Panc1 (cell line): Measurements from ENCODE around the gene FAM131A. TPM values are rescaled to one million over a fixed set of nuclear protein-coding genes. Genes with fewer than 3 reads are reported as not detected.
A peak's percentile ranks its signal among the peaks of the same experiment; 100 is the strongest.

Experiments
- ATAC-seq: fragments of 200-7000 bp; cut with Tn5 transposase; 2 replicates; pipeline ENCODE4 v1.9.1; 2020; ENCODE audit warnings: mild to moderate bottlenecking, moderate library complexity
- BruUV-seq: library from RNA; stranded (reverse); fragments of 400-500 nt; replicated peaks from 2 replicates; lab custom pipeline; 2021; lab: Mats Ljungman, UMichigan
- CTCF ChIA-PET: fragments of 300-600 bp; sonication (Branson Sonifier 250); formaldehyde crosslinking; loops from one replicate; lab custom pipeline; 2022; ENCODE audit warnings: antibody characterized with exemption; lab: Charles Lee
- POLR2A ChIA-PET: fragments of 300-600 bp; sonication (Branson Sonifier 250); formaldehyde crosslinking; loops from one replicate; lab custom pipeline; 2022; ENCODE audit warnings: antibody characterized with exemption; lab: Charles Lee
- DNase-seq: peaks from one replicate; pipeline ENCODE4 v3.0.0-alpha.2; 2010; ENCODE audit warnings: low read depth, low spot score
- H3K27ac ChIP-seq: 2 replicates; pipeline ENCODE4 v1.5.1; 2011; ENCODE audit warnings: mild to moderate bottlenecking, low read length, inconsistent platforms
- H3K27me3 ChIP-seq: fragments of 200-500 bp; sonication (Bioruptor generic); 2 replicates; pipeline ENCODE4 v1.6.0; 2014; ENCODE audit warnings: low read length, inconsistent platforms; ENCODE audit not compliant: control insufficient read depth, insufficient read depth
- H3K36me3 ChIP-seq: fragments of 200-500 bp; sonication (Bioruptor generic); 2 replicates; pipeline ENCODE4 v1.5.1; 2014; ENCODE audit warnings: inconsistent platforms, mild to moderate bottlenecking, low read length, moderate library complexity; ENCODE audit not compliant: control insufficient read depth, insufficient read depth
- H3K4me1 ChIP-seq: 2 replicates; pipeline ENCODE4 v1.5.1; 2011; ENCODE audit warnings: inconsistent platforms, mild to moderate bottlenecking, low read length, moderate library complexity; ENCODE audit not compliant: control insufficient read depth, insufficient read depth
- H3K4me3 ChIP-seq, 2 experiments: 2 replicates each; pipeline ENCODE4 v1.5.1; 2011 to 2012; ENCODE audit warnings: low read depth in 2 of 2, low read length in 2 of 2, mild to moderate bottlenecking in 2 of 2, inconsistent platforms in 1 of 2, moderate library complexity in 1 of 2
- H3K9me3 ChIP-seq: fragments of 200-500 bp; sonication (Bioruptor generic); 2 replicates; pipeline ENCODE4 v1.5.1; 2014; ENCODE audit warnings: low read depth, mild to moderate bottlenecking, inconsistent platforms, low read length, moderate library complexity; ENCODE audit not compliant: control insufficient read depth, insufficient read depth
- CTCF ChIP-seq: fragments of 450-650 bp; IDR thresholded peaks from 2 replicates; pipeline ENCODE4 v1.5.1; 2017; ENCODE audit warnings: mild to moderate bottlenecking
- POLR2AphosphoS5 ChIP-seq: IDR thresholded peaks from 2 replicates; pipeline ENCODE4 v1.6.1; 2012; ENCODE audit warnings: mild to moderate bottlenecking, low read depth, low read length, moderate library complexity
- SIN3A ChIP-seq: IDR thresholded peaks from 2 replicates; pipeline ENCODE4 v1.6.1; 2012; ENCODE audit warnings: low read depth, mild to moderate bottlenecking, low read length, moderate library complexity, borderline replicate concordance; ENCODE audit not compliant: insufficient read depth
- TCF7L2 ChIP-seq: IDR thresholded peaks from 2 replicates; pipeline ENCODE4 v1.6.1; 2011; ENCODE audit warnings: mild to moderate bottlenecking, low read depth, low read length, inconsistent platforms
- in situ Hi-C: cut with HindIII; loops from 2 replicates; pipeline ENCODE4 v1.10.0; 2016; ENCODE audit warnings: low sequenced_read_pairs, low pct_unique_long_range_greater_than_20kb
- intact Hi-C: fragments of 100-400 bp; cut with micrococcal nuclease; formaldehyde crosslinking; loops from one replicate; pipeline ENCODE4 v1.10.0; 2022; ENCODE audit not compliant: unreplicated experiment
- total RNA-seq: library from RNA; stranded (reverse); gene quantifications from one replicate; pipeline ENCODE4 v1.2.1, GENCODE V29; 2021; ENCODE audit not compliant: unreplicated experiment
- TF ChIP-seq, protein P1 (sequence below), 2 experiments: IDR thresholded peaks; 2 replicates each; pipeline ENCODE4 v1.6.1; 2011 to 2012; ENCODE audit warnings: low read depth in 2 of 2, control low read depth in 1 of 2, low read length in 1 of 2, mild to moderate bottlenecking in 1 of 2, moderate library complexity in 1 of 2; ENCODE audit not compliant: insufficient read depth in 1 of 2

FAM131A gene
- total RNA-seq, 1 experiment from 2014 or later: 30.1 TPM

DNA sequence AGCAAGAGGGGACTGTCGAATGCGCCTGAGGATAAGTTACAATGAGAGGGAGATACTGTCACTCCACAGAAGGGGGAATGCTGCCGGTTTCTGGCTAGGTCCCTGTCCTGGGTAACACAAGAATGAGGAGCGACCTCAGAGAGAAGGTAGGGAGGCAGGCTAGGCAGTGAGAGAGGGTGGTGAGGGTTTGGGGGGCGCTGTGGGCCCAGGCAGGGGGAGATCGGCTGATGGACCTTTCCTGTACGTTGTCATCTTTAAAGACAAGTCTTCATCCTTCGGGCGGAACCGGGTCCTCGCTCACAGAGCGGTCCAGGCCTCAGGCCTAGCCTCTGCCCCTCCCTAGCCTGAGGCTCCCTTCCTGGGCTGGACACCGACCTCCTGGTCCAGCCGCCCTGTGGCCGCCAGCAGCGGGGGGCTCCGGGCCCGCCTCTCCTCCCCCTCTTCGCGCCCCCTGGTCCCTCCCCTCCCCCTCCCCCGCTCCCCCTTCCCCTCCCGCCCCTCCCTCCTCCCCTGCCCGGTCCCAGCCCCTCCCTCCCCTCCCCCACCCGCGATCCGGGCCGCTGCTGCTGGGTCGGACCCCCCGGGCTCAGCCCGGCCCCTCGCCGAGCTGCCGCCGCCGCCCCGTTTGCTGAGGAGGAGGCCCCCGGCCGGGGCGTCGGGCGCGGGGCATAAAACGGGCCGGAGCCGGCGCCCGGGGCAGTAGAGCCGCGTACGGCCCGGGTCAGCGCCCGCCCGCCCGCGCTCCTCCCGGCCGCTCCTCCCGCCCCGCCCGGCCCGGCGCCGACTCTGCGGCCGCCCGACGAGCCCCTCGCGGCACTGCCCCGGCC, 42.2 kb downstream of the FAM131A start, which contains the start of gene CHRD:
TSS of gene CHRD (plus strand) at position 697 of the 827 bp plus-strand sequence. CDS start 265 bp downstream, outside the sequence.
- intact Hi-C loops: loop anchor here (10.0 kb wide), 1 partner anchor 135 kb away; no protein-coding TSS in a partner anchor
- CTCF ChIA-PET: no interaction called here
- H3K9me3 ChIP-seq: no peaks in the 10 kb centered on the region

DNA sequence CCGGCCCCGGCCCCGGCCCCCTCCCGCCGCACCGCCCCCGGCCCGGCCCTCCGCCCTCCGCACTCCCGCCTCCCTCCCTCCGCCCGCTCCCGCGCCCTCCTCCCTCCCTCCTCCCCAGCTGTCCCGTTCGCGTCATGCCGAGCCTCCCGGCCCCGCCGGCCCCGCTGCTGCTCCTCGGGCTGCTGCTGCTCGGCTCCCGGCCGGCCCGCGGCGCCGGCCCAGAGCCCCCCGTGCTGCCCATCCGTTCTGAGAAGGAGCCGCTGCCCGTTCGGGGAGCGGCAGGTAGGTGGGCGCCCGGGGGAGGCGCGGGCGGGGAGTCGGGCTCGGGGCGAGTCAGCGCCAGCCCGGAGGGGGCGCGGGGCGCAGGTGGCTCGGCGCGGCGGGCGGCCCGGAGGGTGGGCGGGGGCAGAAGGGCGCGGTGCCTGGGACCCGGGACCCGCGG, 42.8 kb downstream of the FAM131A start:
- intact Hi-C loops: no loop called here

More for the DNA sequence above, 42.2 kb downstream of the FAM131A start, which contains the start of gene CHRD:
- H3K27me3 ChIP-seq: peaks cover 14% of the 10 kb centered on the region
- no peaks in the 10 kb centered on the region for H3K36me3 ChIP-seq
- BruUV-seq: no TSS peak
- ATAC-seq (peak; percentile 8), DNase-seq (no peak)
- in situ Hi-C loops: no loop called here
- no peak within 1 kb of the TSS for H3K27ac ChIP-seq
- TF ChIP-seq TCF7L2 (no peak), POLR2AphosphoS5 (no peak), CTCF (no peak), SIN3A (no peak)
- TF ChIP-seq, protein P1, sequence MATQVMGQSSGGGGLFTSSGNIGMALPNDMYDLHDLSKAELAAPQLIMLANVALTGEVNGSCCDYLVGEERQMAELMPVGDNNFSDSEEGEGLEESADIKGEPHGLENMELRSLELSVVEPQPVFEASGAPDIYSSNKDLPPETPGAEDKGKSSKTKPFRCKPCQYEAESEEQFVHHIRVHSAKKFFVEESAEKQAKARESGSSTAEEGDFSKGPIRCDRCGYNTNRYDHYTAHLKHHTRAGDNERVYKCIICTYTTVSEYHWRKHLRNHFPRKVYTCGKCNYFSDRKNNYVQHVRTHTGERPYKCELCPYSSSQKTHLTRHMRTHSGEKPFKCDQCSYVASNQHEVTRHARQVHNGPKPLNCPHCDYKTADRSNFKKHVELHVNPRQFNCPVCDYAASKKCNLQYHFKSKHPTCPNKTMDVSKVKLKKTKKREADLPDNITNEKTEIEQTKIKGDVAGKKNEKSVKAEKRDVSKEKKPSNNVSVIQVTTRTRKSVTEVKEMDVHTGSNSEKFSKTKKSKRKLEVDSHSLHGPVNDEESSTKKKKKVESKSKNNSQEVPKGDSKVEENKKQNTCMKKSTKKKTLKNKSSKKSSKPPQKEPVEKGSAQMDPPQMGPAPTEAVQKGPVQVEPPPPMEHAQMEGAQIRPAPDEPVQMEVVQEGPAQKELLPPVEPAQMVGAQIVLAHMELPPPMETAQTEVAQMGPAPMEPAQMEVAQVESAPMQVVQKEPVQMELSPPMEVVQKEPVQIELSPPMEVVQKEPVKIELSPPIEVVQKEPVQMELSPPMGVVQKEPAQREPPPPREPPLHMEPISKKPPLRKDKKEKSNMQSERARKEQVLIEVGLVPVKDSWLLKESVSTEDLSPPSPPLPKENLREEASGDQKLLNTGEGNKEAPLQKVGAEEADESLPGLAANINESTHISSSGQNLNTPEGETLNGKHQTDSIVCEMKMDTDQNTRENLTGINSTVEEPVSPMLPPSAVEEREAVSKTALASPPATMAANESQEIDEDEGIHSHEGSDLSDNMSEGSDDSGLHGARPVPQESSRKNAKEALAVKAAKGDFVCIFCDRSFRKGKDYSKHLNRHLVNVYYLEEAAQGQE (IDR thresholded peaks at IDR 0.05; ENCODE audit: insufficient read depth in 1 of 2, low read depth in 2 of 2, low read length in 1 of 2): no peak
- POLR2A ChIA-PET: no interaction called here
- H3K4me1 ChIP-seq: no peaks in the 10 kb centered on the region
- H3K4me3 ChIP-seq: peak within 1 kb of the TSS; percentile 29 to 33; a peak in 2 of 4 replicates

More for the DNA sequence above, 42.8 kb downstream of the FAM131A start:
- H3K9me3 ChIP-seq: no peaks in the 10 kb centered on the region
- CTCF ChIA-PET: no interaction called here
- ATAC-seq: peak; percentile 56
- no peaks in the 10 kb centered on the region for H3K4me1 ChIP-seq
- no peak for TF ChIP-seq CTCF
- TF ChIP-seq POLR2AphosphoS5: no peak
- no peak for TF ChIP-seq SIN3A
- no peak for TF ChIP-seq TCF7L2
- TF ChIP-seq, protein P1 (IDR thresholded peaks at IDR 0.05; ENCODE audit: insufficient read depth in 1 of 2, low read depth in 2 of 2, low read length in 1 of 2): no peak
- peak overlapping the region; percentile 29 to 33; a peak in 2 of 4 replicates for H3K4me3 ChIP-seq
- no peaks in the 10 kb centered on the region for H3K36me3 ChIP-seq
- POLR2A ChIA-PET: no interaction called here
- DNase-seq: no peak
- in situ Hi-C loops: no loop called here
- no TSS peak for BruUV-seq
- H3K27me3 ChIP-seq: peaks cover 12% of the 10 kb centered on the region
- H3K27ac ChIP-seq: no peak overlapping the region
